B cell (primary cell): ENCODE results near the gene KIAA0825.

Source experiments
- CTCF ChIP-seq: fragments of 200-600 bp; IDR thresholded peaks from one replicate; pipeline ENCODE4 v1.8.0; 2022; ENCODE audit warnings: antibody characterized with exemption, mild to moderate bottlenecking
- EZH2 ChIP-seq: IDR thresholded peaks from 2 replicates; pipeline ENCODE4 v1.6.1; 2012; ENCODE audit warnings: borderline replicate concordance, low read depth, mild to moderate bottlenecking, moderate library complexity, low read length; ENCODE audit not compliant: insufficient read depth, poor library complexity, severe bottlenecking

GRCh38 chr5:94571415-94571814 lies 47.0 kb downstream of the KIAA0825 start:
- no peak for TF ChIP-seq CTCF
- no peak for TF ChIP-seq EZH2
